K562 (cell line): Measurements from ENCODE around the gene ENTPD6. TPM values are rescaled to one million over a fixed set of nuclear protein-coding genes. Genes with fewer than 3 reads are reported as not detected.

ENCODE experiments used
- ATF3 ChIP-seq, 2 experiments: fragments of 450-650 bp in 1 of 2; sonication (generic) in 1 of 2; formaldehyde crosslinking in 1 of 2; IDR thresholded peaks in 1 of 2; conservative IDR thresholded peaks in 1 of 2; 2 replicates each; pipeline versions ENCODE4 v1.6.1 to v1.8.1; 2016 to 2023; ENCODE audit warnings: mild to moderate bottlenecking in 2 of 2, moderate library complexity in 2 of 2, inconsistent platforms in 1 of 2, missing genetic modification reagents in 1 of 2
- CBFA2T2 ChIP-seq: fragments of 450-650 bp; conservative IDR thresholded peaks from 2 replicates; pipeline ENCODE4 v1.6.1; 2017; ENCODE audit warnings: mild to moderate bottlenecking
- CTBP1 ChIP-seq: fragments of 450-650 bp; IDR thresholded peaks from 2 replicates; pipeline ENCODE4 v1.6.1; 2016; ENCODE audit warnings: borderline replicate concordance
- DDX20 ChIP-seq: fragments of 450-650 bp; IDR thresholded peaks from 2 replicates; pipeline ENCODE4 v1.6.1; 2016; ENCODE audit warnings: missing genetic modification characterization, low read depth, mild to moderate bottlenecking, missing compliant biosample characterization, moderate library complexity
- DNMT1 ChIP-seq: fragments of 450-650 bp; IDR thresholded peaks from 2 replicates; pipeline ENCODE4 v1.6.1; 2016; ENCODE audit warnings: antibody characterized with exemption, mild to moderate bottlenecking
- ESRRB ChIP-seq: fragments of 250-450 bp; sonication (Bioruptor Pico); IDR thresholded peaks from 2 replicates; pipeline ENCODE4 v1.5.0; 2020; ENCODE audit warnings: mild to moderate bottlenecking, moderate library complexity, borderline replicate concordance
- GABPA ChIP-seq: fragments of 200-800 bp; sonication (Bioruptor generic); conservative IDR thresholded peaks from 2 replicates; pipeline ENCODE4 v1.6.1; 2016; ENCODE audit warnings: low read depth, missing genetic modification characterization, missing compliant biosample characterization
- GABPB1 ChIP-seq: sonication (generic); formaldehyde crosslinking; IDR thresholded peaks from 2 replicates; pipeline ENCODE4 v1.8.0; 2022; ENCODE audit warnings: mild to moderate bottlenecking, missing genetic modification reagents
- HDAC6 ChIP-seq: IDR thresholded peaks from 2 replicates; pipeline ENCODE4 v1.6.1; 2012; ENCODE audit warnings: low read depth, mild to moderate bottlenecking, control low read depth, inconsistent platforms, low read length, moderate library complexity
- HEY1 ChIP-seq: fragments of 250-450 bp; sonication (Bioruptor Pico); IDR thresholded peaks from 2 replicates; pipeline ENCODE4 v1.5.0; 2020; ENCODE audit warnings: mild to moderate bottlenecking, moderate library complexity, borderline replicate concordance
- KDM5B ChIP-seq: fragments of 200-600 bp; sonication (generic); IDR thresholded peaks from 2 replicates; pipeline ENCODE4 v1.6.1; 2012; ENCODE audit warnings: low read depth, mild to moderate bottlenecking, moderate library complexity, low read length, control low read depth, inconsistent platforms; ENCODE audit not compliant: insufficient replicate concordance
- MBD2 ChIP-seq: sonication (generic); IDR thresholded peaks from 2 replicates; pipeline ENCODE4 v1.6.1; 2016; ENCODE audit warnings: low read depth, borderline replicate concordance
- MNT ChIP-seq, 2 experiments: fragments of 450-650 bp; conservative IDR thresholded peaks; 2 replicates each; pipeline ENCODE4 v1.6.1; 2017; ENCODE audit warnings: mild to moderate bottlenecking in 2 of 2, moderate library complexity in 2 of 2
- MYC ChIP-seq, 2 experiments: fragments of 250-450 bp in 1 of 2; sonication (Bioruptor Pico) in 1 of 2; IDR thresholded peaks; 2 replicates each; pipeline versions ENCODE4 v1.5.1 to v1.6.1; 2012 to 2021; ENCODE audit warnings: low read depth in 2 of 2, borderline replicate concordance in 1 of 2, improper control_type of control experiment in 1 of 2, low read length in 1 of 2, mild to moderate bottlenecking in 1 of 2, moderate library complexity in 1 of 2
- NKRF ChIP-seq: fragments of 450-650 bp; IDR thresholded peaks from 2 replicates; pipeline ENCODE4 v1.6.1; 2016; ENCODE audit warnings: borderline replicate concordance
- POLR2B ChIP-seq: fragments of 450-650 bp; IDR thresholded peaks from 2 replicates; pipeline ENCODE4 v1.6.1; 2018; ENCODE audit warnings: low read depth; ENCODE audit not compliant: partially characterized antibody
- THAP7 ChIP-seq: fragments of 250-450 bp; sonication (Bioruptor Pico); IDR thresholded peaks from 2 replicates; pipeline ENCODE4 v1.5.0; 2021
- ZKSCAN1 ChIP-seq: fragments of 150-350 bp; IDR thresholded peaks from 2 replicates; pipeline ENCODE4 v1.6.1; 2016; ENCODE audit warnings: low read depth, low read length
- ZNF124 ChIP-seq: sonication (generic); formaldehyde crosslinking; IDR thresholded peaks from 2 replicates; pipeline ENCODE4 v1.8.1; 2022; ENCODE audit warnings: missing genetic modification reagents
- ZNF140 ChIP-seq: fragments of 250-450 bp; sonication (Bioruptor Pico); IDR thresholded peaks from 2 replicates; pipeline ENCODE4 v1.8.0; 2021; ENCODE audit warnings: moderate library complexity, mild to moderate bottlenecking, inconsistent platforms
- ZNF561 ChIP-seq: fragments of 450-650 bp; formaldehyde crosslinking; conservative IDR thresholded peaks from 2 replicates; pipeline ENCODE4 v1.4.0; 2020; ENCODE audit warnings: mild to moderate bottlenecking, moderate library complexity
- ZNF764 ChIP-seq: fragments of 250-450 bp; sonication (Bioruptor Pico); IDR thresholded peaks from 2 replicates; pipeline ENCODE4 v1.4.0; 2020; ENCODE audit warnings: low read depth, mild to moderate bottlenecking, moderate library complexity
- polyA plus RNA-seq, 8 experiments: library from polyadenylated mRNA; depleted of rRNA in 4 of 8; stranded (reverse) in 5 of 8; unstranded in 3 of 8; fragments of >200 nt; fragmentation: Nextera tagmentation in 2 of 8; fragmentation: Illumina TruSeq in 1 of 8; extraction: Ambion mirVana in 2 of 8; extraction: Trizol in 1 of 8; gene quantifications; 2 replicates each; pipeline versions ENCODE4 v1.2.1 to v1.2.3, GENCODE V29; 2011 to 2014; ENCODE audit warnings: inconsistent platforms in 1 of 8, missing spikeins in 1 of 8
- total RNA-seq, 7 experiments: library from RNA; depleted of rRNA in 6 of 7; stranded (reverse); fragments of >200 nt in 6 of 7; fragmentation: Illumina TruSeq in 2 of 7; extraction: Trizol in 2 of 7; gene quantifications; 2 replicates each; pipeline versions ENCODE4 v1.2.1 to v1.2.3, GENCODE V29; 2011 to 2021; ENCODE audit warnings: low replicate concordance in 1 of 7

ENTPD6 gene
- total and polyA plus RNA-seq, 9 of the 15 experiments (the other 6 are each of a cell fraction or from before 2014, with no cell fraction given), result 0.82 to 36.8 (median 22.4) TPM

GRCh38 chr20:25247956-25248785 is 52.7 kb downstream of the ENTPD6 start, which contains the start of gene PYGB (continued):
- peak; percentile 40 to 77; a peak in 2 of 4 replicates for TF ChIP-seq MNT (conservative IDR thresholded peaks at IDR 0.05)
- no peak for TF ChIP-seq GABPB1 (CRISPR knock-in tag)
- TF ChIP-seq ZNF124, result no peak
- TF ChIP-seq ZNF561 (CRISPR knock-in tag), result no peak
- peak; percentile 50; the same call in 1 of the 2 replicates for TF ChIP-seq NKRF
- peak; percentile 41; the same call in 1 of the 2 replicates for TF ChIP-seq MBD2
- no peak for TF ChIP-seq CBFA2T2
- peak; percentile 70 for TF ChIP-seq CTBP1
- TF ChIP-seq POLR2B, result peak; percentile 76
- no peak for TF ChIP-seq ESRRB (CRISPR knock-in tag)
- TF ChIP-seq ZNF764 (CRISPR knock-in tag), result no peak
- no peak for TF ChIP-seq DNMT1
- TF ChIP-seq THAP7 (CRISPR knock-in tag), result peak; percentile 66; the same call in 1 of the 2 replicates
- TF ChIP-seq ATF3 (IDR thresholded peaks at IDR 0.05), result no peak
- TF ChIP-seq ATF3 (CRISPR knock-in tag; conservative IDR thresholded peaks at IDR 0.05), result no peak
- TF ChIP-seq ZNF140 (CRISPR knock-in tag), result no peak
- no peak for TF ChIP-seq DDX20 (tag)
- peak; percentile 55; the same call in 1 of the 2 replicates for TF ChIP-seq MYC (IDR thresholded peaks at IDR 0.05; ENCODE audit: low read depth, low read length)
- TF ChIP-seq MYC (CRISPR knock-in tag; IDR thresholded peaks at IDR 0.05; ENCODE audit: borderline replicate concordance, low read depth), result no peak
- TF ChIP-seq GABPA, result peak; percentile 56
- no peak for TF ChIP-seq HDAC6
- 0 out of 2 replicates have a peak, but pooled peaks have one; percentile 63 for TF ChIP-seq ZKSCAN1
- no peak for TF ChIP-seq HEY1 (CRISPR knock-in tag)
- peak; percentile 89 for TF ChIP-seq KDM5B
